MM.1S (cell line): ENCODE data around the gene TEAD4.

ENCODE experiments used
- EZH2 ChIP-seq: fragments of 300-600 bp; sonication (generic); optimal IDR thresholded peaks from 2 replicates; pipeline ENCODE3; 2017; ENCODE audit warnings: low read depth, mild to moderate bottlenecking, antibody characterized with exemption, low read length, mixed read lengths
- EZH2phosphoT487 ChIP-seq: fragments of 300-600 bp; sonication (generic); IDR thresholded peaks from 2 replicates; pipeline ENCODE4 v1.6.1; 2018; ENCODE audit warnings: antibody characterized with exemption, low read length
- TF ChIP-seq, protein P1 (sequence below): fragments of 300-600 bp; sonication (generic); IDR thresholded peaks from 2 replicates; pipeline ENCODE4 v1.5.1; 2016; ENCODE audit warnings: antibody characterized with exemption, low read length, mixed read lengths

DNA sequence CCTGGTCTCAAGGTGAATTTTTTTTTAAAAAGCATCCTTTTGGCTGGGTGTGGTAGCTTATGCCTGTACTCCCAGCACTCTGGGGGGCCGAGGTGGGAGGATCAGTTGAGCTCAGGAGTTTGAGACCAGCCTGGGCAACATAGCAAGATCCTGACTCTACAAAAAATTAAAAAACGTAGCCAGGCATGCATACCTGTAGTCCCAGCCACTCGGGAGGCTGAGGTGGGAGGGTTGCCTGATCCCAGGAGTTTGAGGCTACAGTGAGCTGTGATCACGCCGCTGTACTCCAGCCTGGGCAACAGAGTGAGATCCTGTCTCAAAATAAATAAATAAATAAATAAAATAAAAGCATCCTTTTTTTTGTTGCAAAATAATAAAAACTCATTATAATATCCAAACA lies 130.4 kb downstream of the TEAD4 start:
- no peak for TF ChIP-seq EZH2
- TF ChIP-seq, protein P1, sequence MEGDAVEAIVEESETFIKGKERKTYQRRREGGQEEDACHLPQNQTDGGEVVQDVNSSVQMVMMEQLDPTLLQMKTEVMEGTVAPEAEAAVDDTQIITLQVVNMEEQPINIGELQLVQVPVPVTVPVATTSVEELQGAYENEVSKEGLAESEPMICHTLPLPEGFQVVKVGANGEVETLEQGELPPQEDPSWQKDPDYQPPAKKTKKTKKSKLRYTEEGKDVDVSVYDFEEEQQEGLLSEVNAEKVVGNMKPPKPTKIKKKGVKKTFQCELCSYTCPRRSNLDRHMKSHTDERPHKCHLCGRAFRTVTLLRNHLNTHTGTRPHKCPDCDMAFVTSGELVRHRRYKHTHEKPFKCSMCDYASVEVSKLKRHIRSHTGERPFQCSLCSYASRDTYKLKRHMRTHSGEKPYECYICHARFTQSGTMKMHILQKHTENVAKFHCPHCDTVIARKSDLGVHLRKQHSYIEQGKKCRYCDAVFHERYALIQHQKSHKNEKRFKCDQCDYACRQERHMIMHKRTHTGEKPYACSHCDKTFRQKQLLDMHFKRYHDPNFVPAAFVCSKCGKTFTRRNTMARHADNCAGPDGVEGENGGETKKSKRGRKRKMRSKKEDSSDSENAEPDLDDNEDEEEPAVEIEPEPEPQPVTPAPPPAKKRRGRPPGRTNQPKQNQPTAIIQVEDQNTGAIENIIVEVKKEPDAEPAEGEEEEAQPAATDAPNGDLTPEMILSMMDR: no peak
- TF ChIP-seq EZH2phosphoT487: no peak
